AG10803 (cell line): ENCODE data around the gene FSD2.
A peak's percentile ranks its signal among the peaks of the same experiment; 100 is the strongest.

Source experiments
- DNase-seq: peaks from one replicate; pipeline ENCODE4 v3.0.0; 2010; ENCODE audit warnings: low read depth
- H3K4me3 ChIP-seq: 2 replicates; pipeline ENCODE4 v1.5.1; 2011; ENCODE audit warnings: mild to moderate bottlenecking, low read length, control low read depth
- CTCF ChIP-seq: conservative IDR thresholded peaks from 2 replicates; pipeline ENCODE4 v1.5.1; 2011; ENCODE audit warnings: mild to moderate bottlenecking, low read length, control low read depth, inconsistent platforms

The FSD2 gene

GRCh38 chr15:82805994-82806406 is at the start of gene FSD2:
Gene FSD2, minus strand, starts transcription at chr15:82806069. Its CDS starts 18,679 bp downstream, at chr15:82787390.
- DNase-seq: no peak
- TF ChIP-seq CTCF: no peak
- no peak within 1 kb of the TSS for H3K4me3 ChIP-seq

DNA sequence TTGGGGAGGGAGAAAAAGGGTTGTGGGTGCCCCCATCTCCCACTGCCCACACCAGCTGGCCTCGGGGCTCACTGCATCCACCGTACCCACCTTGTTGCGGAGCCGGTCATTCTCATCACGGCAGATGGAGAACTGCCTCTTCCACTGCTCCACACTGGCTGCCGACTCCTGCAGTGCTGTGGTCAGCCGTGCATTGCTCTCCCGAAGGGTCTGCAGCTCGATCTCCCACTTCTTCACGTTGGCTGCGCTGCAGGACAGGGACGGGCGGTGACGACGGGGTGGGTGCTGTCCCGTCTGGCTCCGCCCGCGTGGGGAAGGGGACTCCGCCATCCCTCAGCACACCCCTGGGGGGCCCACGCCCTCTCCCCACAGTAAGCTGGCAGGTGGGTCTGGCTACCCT is 48.7 kb upstream of the FSD2 start:
- DNase-seq: no peak
- TF ChIP-seq CTCF: no peak
- no peak overlapping the region for H3K4me3 ChIP-seq

GRCh38 chr15:82852941-82853561 is 47.2 kb upstream of the FSD2 start:
- DNase-seq: no peak
- H3K4me3 ChIP-seq: no peak overlapping the region
- no peak for TF ChIP-seq CTCF

GRCh38 chr15:82851981-82852511 is 46.2 kb upstream of the FSD2 start:
- DNase-seq: peak; percentile 65
- H3K4me3 ChIP-seq: no peak overlapping the region
- TF ChIP-seq CTCF: no peak

- no peak overlapping the region for H3K4me3 ChIP-seq
- TF ChIP-seq CTCF: no peak
- no peak for DNase-seq
Measured at GRCh38 chr15:82851306-82851850, 45.5 kb upstream of the FSD2 start.

DNA sequence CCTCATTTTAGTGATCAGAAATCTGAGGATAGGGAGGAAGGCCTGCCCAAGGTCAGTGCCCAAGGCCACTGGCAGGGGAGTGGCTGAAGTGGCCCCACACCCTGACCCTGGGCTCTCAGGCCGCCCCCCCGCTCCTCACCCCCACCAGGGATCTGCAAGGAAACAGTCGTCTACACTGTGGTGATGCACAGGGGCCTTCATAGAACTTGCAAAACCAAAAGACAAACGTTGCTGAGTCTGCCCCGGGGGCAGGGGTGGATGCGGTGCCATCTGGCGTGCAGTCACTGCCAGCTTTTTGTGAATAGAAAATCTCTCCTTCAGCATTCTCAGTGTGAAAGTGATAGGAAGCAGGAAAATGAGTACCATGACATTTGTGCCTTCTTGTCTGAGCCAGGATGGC is 44.9 kb upstream of the FSD2 start:
- DNase-seq: no peak
- TF ChIP-seq CTCF: no peak
- H3K4me3 ChIP-seq: no peak overlapping the region
